Activated effector memory CD4-positive, alpha-beta T cell treated with Interleukin-2 at 50 U/mL for 16 hours (primary cell): ENCODE results near the gene CLK1.

Experiments
- DNase-seq: peaks from one replicate; pipeline ENCODE4 v3.0.0-alpha.2; 2020

The CLK1 gene

DNA sequence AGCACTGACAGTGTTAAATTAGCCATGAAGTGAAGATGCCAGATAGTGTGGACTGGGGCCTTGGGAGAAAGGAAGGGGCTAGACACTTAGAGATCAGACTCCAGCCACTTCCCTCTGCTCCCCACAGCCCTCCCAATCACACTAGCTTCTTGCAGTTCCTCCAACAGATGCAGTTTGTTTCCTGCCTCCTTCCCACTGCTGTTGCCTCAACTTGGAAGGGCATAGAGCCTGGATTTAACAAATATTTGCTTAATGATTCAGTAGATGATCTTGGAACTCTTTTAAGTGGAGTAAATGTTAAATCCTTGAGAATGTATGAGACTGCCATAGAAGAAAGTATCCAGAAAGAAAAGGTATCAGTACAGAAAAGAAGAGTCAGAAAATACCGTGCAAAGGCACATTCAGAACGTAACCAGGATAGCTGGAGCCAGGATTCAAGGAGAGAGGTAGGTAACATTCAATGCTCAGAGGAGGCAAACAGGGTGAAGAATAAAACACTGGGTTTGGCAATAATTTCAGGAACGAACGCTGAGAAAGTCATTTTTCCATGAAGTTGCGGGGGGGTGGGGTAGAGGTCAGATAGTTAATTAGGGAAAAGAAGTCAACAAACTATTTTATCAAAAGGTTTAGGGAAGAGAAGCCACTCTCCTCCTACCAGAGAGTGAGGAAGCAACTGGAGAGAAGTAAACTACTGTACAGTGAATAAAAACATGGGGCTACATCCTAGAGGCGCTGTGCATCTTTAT, 54.0 kb downstream of the CLK1 start:
- no peak for DNase-seq

DNA sequence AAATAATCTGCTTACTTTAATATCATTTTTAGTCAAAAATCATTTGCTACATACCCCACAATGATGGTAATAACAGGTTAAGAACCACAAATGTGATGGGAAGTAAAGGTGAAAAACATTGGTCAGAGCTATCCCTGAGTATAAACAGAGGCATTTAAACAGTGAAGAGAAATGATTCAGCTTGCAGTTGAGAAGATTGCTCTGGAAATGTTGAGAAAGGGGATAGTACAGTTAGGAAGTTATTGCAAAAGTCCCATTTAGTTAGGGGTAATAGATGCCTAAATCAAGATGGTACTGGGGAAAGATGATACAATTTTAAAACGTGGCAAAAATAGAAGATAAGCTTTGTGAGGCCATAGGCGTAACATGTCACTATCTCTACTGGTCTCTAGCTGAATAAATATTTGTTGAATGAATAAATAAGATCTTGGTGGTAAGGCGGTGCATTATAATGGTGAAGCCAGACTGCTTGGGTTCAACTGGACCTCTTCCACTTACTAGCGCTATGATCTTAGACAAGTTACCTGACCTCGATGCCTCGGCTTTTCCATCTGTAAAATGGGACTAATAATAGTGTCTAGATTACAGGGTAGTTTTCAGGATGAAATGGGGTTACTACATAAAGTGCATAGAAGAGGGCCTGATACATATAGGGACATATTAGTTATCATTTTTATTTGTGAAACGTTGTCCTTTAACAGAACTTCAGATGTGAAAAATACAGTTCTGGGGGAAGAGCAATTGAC, 54.8 kb downstream of the CLK1 start:
- DNase-seq = no peak
